Kidney tubule cell (primary cell): ENCODE measurements around the gene LTBP1.
"Not testable (repeated sequence)": the region's sequence is repeated elsewhere in the genome, so short reads cannot be mapped to it uniquely, and the experiment has no call there.

Experiments
- DNase-seq: peaks from one replicate; pipeline ENCODE4 v3.0.0-alpha.2; 2018; ENCODE audit warnings: low spot score

Gene LTBP1

GRCh38 chr2:33141476-33141875 is 194.7 kb downstream of the LTBP1 start:
- DNase-seq: no peak

GRCh38 chr2:33142810-33143209 is 196.1 kb downstream of the LTBP1 start:
- DNase-seq: no peak

DNA sequence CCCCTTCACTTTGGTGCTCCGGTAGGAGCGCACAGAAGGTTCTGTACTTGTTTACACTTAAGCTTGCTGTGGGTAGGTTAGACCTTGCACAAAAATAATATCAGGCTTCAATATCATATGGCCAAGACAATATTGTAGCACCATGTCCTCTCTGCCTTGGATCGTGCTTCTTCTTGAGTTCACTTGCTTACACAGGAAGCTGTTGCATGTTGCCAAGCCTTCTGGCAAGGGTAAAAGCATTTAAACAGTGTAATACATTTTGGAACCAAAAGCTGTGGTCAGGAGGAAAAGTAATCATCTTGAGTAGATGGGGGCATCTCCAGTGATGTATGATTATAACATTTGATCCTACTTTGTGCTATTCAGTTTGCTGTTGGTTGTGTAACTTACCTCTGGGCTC is 197.5 kb downstream of the LTBP1 start:
- no peak for DNase-seq

DNA sequence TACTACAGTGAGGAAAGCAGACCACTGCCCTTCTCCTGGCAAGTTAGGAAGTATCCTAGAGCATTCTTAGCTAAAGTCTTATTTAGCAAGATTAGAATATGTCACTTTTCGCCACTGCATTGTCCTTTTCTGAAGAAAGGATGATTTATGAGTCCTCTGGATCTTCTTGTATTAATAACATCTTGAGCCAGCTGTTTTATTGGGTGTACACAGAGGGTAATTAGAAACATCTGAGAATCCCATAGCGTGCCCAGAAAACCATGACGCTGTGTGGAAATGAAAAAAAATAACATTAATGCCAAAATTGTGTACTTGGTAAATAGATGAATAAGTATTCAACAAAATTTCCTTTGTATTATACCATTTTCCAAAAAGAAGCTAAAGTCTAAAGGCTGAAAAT is 198.7 kb downstream of the LTBP1 start:
- no peak for DNase-seq

DNA sequence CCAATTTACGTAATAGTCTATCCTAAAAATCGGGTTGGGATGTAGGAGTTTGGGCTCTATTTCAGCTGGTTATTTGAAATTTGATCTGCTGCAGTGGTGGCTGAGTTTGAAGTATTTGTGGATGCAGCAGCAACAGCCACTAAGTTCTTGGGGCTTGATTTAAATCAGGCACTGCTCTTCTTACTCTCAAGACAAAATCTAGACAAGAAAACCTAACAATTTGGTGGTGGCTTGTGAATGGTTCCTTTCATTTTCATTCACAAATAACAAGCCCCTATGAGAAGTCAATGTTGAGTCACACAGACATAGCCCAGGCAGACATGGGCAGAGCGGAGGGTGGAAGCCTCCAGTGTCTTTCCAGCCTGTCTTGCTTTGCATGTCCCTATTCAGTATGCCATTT is 199.3 kb downstream of the LTBP1 start:
- DNase-seq: no peak

DNA sequence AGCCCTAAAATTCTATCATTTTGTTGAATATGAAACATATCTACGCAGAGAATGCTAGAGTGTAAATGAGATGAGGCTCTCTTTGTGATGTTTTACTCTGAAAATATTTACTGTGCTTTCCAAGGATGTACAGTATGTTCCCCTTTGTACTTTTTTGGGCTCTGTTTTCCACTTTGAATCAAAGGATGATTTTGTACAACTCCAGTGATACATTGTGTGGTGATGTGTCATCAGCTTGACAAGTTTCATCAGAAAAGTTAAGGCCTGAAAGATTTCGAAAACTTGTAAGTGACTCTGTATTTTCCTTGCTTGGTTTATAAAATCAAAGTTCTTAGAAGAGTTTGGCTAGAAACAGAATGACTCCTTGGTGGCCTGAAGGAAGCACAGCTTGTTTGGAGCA is 206.3 kb downstream of the LTBP1 start:
- peak; percentile 12 for DNase-seq

- peak; percentile 81 for DNase-seq
Measured at GRCh38 chr2:33158482-33159003, 211.8 kb downstream of the LTBP1 start.

DNA sequence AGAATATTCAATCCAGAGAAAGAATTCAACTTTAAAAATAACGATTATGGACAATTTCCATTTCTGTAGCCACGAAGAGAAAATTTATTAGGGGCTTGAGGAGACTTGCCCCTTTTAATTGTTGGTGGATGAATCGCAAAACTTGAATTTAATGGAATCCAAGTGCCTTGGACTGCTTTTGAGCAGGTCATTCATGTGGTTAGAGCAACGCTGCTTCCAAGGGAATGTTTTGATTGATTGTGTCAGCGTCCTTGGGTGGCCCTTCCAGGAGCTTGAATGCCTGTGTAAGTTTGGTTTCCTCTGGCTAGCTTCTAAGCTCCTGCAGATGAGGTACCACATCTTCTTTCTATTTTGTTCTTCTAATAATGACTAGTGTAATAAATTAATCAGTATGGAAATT is 213.4 kb downstream of the LTBP1 start:
- DNase-seq: peak; percentile 22

DNA sequence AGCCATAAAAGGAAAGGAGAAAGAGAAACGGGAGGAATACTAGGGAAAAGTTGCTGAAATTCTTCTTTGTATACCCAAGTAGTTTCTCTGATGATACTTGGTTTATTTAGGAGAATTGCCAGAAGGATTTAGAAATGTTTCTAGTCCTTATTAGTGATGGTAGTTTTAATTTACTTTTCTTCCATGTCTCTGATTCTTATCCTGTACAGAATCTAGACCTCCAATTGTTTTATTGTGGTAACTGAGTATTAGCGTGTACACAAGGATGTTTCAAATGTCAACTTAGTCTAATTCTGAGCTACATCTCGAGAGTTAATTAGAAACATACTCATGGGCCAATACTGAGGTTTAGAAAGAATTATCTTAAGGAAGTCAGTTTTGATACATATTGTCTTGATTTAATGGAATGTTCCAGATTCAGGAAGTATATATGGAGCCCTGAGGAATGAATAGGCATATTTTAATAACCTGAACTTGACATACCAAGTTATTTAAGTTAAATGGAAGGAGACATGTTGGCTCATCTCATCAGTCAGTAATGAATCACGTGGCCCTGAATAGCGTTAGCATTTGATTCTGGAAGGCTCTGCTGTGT is 219.6 kb downstream of the LTBP1 start:
- no peak for DNase-seq

DNA sequence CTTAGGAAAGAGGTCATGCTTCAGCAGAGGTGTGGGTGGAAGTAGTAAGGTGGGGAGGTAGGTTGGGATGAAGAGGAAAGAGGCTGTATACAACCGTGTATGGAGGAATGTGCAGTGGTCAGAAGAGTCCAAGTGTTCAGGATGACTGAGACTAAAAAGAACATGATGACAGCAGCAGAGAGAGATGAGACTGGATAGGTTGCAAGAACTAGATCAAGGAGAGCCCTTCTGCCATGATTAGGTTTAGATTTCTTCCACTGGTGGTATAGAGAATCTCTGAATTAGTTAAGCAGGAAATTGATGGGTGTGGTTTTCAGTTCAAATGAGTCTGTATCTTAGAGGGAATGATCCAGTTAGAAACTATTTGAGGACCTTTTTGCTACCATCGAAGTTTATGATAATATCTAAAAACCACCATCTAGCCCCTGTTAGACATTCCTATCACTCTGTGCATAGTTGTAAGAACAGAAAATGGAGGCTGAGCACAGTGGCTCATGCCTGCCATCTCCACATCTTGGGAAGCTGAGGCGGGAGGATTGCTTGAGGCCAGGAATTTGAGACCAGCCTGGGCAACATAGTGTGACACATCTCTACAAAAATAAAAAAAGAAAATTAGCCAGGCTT is 221.0 kb downstream of the LTBP1 start:
- peak; percentile 6 for DNase-seq

DNA sequence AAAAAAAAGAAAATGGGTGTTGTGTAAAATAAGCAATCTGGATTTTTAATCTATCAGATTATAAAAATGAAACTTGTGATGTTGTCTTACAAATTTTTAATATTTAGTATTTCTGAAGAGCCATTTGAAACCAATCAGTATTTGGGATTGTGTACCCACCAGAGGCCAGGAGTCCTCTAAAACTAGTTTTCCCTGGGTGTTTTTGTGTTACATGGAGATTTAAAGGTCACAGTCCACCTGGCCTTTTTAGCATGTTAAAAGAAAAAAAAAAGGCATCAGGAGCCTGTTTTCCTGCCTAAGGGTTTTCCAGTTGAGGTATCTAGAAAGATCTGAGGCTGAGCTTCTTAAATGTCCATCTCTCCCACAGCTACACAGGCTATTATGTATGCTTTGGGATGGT is 221.7 kb downstream of the LTBP1 start:
- DNase-seq: no peak

DNA sequence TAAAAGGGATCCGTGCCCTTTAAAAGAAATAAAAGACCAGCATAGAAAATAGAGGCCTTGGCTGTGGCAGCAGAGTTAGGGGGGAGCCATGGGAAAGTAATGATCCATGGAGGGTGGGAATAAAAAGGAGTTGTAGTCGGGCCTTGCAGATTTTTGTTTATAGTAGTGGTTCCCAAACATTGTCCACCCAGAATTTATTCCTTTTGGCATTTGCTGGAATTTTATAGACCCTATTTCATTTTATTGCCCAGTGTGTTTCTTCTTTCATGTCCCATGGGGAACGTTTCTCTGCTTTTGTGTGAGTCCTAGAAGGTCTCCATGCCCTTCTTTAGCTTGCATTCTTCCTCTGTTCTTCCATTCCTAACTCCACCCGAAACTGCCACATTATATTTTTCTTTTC is 222.2 kb downstream of the LTBP1 start:
- no peak for DNase-seq

GRCh38 chr2:33170251-33170650 is 223.5 kb downstream of the LTBP1 start:
- not testable (repeated sequence) for DNase-seq

- no peak for DNase-seq
Measured at GRCh38 chr2:33177627-33178026, 230.9 kb downstream of the LTBP1 start.

GRCh38 chr2:33178209-33178608 is 231.5 kb downstream of the LTBP1 start:
- no peak for DNase-seq

DNA sequence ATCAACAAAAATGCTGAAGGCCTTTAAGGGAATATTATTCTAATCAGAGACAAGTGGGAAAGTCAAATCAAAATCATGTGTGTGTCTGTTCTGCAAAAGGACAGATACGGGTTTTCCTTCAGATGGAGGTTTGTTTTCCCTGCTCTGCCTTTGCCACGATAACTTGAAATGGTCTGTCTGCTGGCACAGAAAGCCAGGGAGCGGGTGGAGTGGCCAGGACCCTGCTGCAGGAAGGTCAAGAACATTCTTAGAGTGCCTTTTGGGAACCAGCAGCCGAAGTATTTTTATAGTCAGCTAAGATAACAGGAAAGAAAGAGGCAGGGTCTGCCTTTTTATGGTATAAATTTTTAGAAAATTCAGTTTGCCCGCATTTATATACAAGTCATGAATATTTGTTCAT is 234.2 kb downstream of the LTBP1 start:
- DNase-seq: no peak

GRCh38 chr2:33181466-33181865 is 234.7 kb downstream of the LTBP1 start:
- DNase-seq: no peak

DNA sequence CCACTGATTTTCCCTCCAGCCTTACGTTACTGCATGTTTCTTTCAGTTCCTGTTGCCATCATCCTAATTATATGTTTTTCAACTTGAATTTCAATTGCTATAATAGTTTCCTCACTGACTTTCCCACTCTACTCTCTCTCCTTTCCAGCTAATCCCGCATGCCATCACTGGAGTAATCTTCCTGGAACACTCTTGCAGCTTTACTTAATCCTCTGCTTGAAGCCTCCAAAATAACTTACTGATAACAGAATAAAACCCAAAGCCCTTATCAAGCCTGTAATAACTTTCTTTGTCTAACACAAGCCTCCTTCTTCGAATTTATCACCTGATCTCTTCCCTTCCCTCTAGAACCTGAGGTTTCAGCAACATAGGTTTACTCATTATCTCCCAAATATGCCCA is 237.3 kb downstream of the LTBP1 start:
- no peak for DNase-seq

DNA sequence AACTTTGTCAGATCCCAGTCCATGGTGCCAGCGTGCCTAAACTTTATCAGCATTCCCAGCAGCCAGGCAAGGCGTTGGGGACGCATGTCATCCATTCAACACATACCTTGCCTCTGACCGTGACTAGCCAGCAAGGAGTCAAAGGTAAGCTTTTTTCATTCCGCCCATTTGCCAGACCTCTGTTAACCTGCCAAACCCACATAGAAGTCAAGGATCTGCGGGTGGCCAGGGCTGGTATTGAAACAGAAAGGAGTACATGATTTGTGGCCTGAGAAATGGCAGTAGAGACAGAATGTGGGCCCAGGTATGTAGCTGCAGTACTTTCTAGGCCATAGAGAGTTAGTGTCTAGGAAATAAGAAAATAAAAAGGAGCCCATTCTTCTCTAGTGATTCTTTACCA is 240.2 kb downstream of the LTBP1 start:
- no peak for DNase-seq

- no peak for DNase-seq
Measured at GRCh38 chr2:33188799-33189198, 242.0 kb downstream of the LTBP1 start.

- DNase-seq: no peak
Measured at GRCh38 chr2:33190393-33190937, 243.7 kb downstream of the LTBP1 start.

DNA sequence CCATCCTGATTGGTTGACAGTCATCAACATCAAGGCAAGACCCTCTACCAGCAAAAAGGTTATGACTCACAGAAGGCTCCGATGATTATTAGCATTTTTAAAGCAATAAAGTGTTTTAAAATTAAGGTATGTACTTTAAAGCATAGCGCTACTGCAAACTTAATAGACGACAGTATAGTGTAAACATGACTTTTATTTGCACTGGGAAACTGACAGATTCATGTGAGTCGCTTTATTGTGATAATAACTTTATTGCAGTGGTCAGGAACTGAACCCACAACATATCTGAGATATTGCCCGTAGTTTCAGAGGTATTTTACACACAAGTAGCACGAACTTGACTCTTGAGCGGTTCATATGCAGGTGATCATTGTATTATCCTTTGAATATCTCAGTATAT is 249.1 kb downstream of the LTBP1 start:
- DNase-seq: no peak

DNA sequence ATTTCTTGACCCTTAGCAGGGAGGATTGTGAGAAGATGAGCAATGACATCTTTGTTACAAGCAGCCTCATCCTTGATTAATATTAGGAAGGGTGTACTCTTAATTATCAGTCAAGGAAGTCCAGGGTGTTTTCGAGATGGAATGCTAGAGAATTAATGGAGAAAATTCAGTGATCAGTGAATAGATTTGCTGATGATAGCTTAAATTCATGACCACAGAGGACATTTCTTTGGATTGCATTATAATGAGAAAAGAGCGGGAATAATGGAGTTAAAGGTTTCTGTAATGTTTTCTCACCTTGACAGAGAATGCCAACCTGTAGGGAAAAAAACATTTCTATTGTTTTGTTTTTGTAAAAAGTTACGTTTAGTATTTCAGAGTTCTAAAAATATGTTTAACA is 249.9 kb downstream of the LTBP1 start:
- DNase-seq: no peak
